Skeletal muscle tissue (tissue), 4 donors: ENCODE measurements around the gene BCL2L2. TPM values are rescaled to one million over a fixed set of nuclear protein-coding genes. Genes with fewer than 3 reads are reported as not detected.

Source experiments
- H3K27ac ChIP-seq: one replicate; pipeline ENCODE4 v1.7.0; 2013; ENCODE audit warnings: mild to moderate bottlenecking, low read depth, low read length, inconsistent platforms
- H3K27me3 ChIP-seq, 3 donors: one replicate each; pipeline ENCODE4 v1.7.0; 2013; ENCODE audit warnings: low read length in 3 of 3; ENCODE audit not compliant: control insufficient read depth in 3 of 3, insufficient read depth in 3 of 3
- H3K36me3 ChIP-seq, 3 donors: one replicate each; pipeline ENCODE4 v1.7.0; 2013; ENCODE audit warnings: low read length in 3 of 3; ENCODE audit not compliant: control insufficient read depth in 3 of 3, insufficient read depth in 3 of 3
- H3K4me1 ChIP-seq, 3 donors: one replicate each; pipeline ENCODE4 v1.7.0; 2013; ENCODE audit warnings: low read length in 3 of 3, mild to moderate bottlenecking in 3 of 3; ENCODE audit not compliant: control insufficient read depth in 3 of 3, insufficient read depth in 3 of 3
- H3K4me3 ChIP-seq, 3 donors: one replicate each; pipeline ENCODE4 v1.7.0; 2013; ENCODE audit warnings: low read length in 3 of 3
- H3K9ac ChIP-seq, 3 donors: one replicate each; pipeline ENCODE4 v1.7.0; 2013; ENCODE audit warnings: low read length in 3 of 3, mild to moderate bottlenecking in 3 of 3, moderate library complexity in 2 of 3, low read depth in 1 of 3
- H3K9me3 ChIP-seq, 3 donors: one replicate each; pipeline ENCODE4 v1.7.0; 2013; ENCODE audit warnings: low read length in 3 of 3; ENCODE audit not compliant: control insufficient read depth in 3 of 3
- total RNA-seq: library from RNA; depleted of rRNA; stranded (reverse); fragments of >200 nt; gene quantifications from one replicate; pipeline ENCODE4 v1.2.3, GENCODE V29; 2014
- donor health status: Osteomylitis.

BCL2L2 gene
- total RNA-seq, 1 donor from 2014 or later, result 11.0 TPM

GRCh38 chr14:23356662-23357061, 50.0 kb downstream of the BCL2L2 start:
- Histone ChIP-seq H3K27me3 (peaks cover 21 to 36% (median 34%) of the 10 kb centered on the region in 3 donors), H3K4me3 (no peak overlapping the region), H3K9me3 (no peaks in the 10 kb centered on the region), H3K4me1 (peaks cover 8 to 10% (median 9%) of the 10 kb centered on the region in 3 donors), H3K9ac (no peak overlapping the region), H3K27ac (no peak overlapping the region), H3K36me3 (no peaks in the 10 kb centered on the region)

GRCh38 chr14:23357261-23357660, 50.6 kb downstream of the BCL2L2 start:
- no peaks in the 10 kb centered on the region for H3K36me3 ChIP-seq
- peaks cover 15 to 34% (median 28%) of the 10 kb centered on the region in 3 donors for H3K27me3 ChIP-seq
- H3K9ac ChIP-seq, result peak overlapping the region in 1 of 3 donors; percentile 16
- no peak overlapping the region for H3K27ac ChIP-seq
- H3K9me3 ChIP-seq, result no peaks in the 10 kb centered on the region
- peaks cover 3 to 4% (median 3%) of the 10 kb centered on the region in 3 donors for H3K4me1 ChIP-seq
- H3K4me3 ChIP-seq, result no peak overlapping the region

- H3K36me3 ChIP-seq, result no peaks in the 10 kb centered on the region
- H3K9me3 ChIP-seq, result no peaks in the 10 kb centered on the region
These were observed 51.4 kb downstream of the BCL2L2 start for GRCh38 chr14:23358042-23358441.

GRCh38 chr14:23358553-23359166, 52.0 kb downstream of the BCL2L2 start:
- Histone ChIP-seq H3K27ac (no peak overlapping the region), H3K27me3 (peaks cover 9 to 26% (median 15%) of the 10 kb centered on the region in 3 donors), H3K9ac (no peak overlapping the region), H3K36me3 (no peaks in the 10 kb centered on the region), H3K9me3 (no peaks in the 10 kb centered on the region), H3K4me1 (no peaks in the 10 kb centered on the region), H3K4me3 (no peak overlapping the region)

More at GRCh38 chr14:23358042-23358441, 51.4 kb downstream of the BCL2L2 start:
- no peak overlapping the region for H3K9ac ChIP-seq
- H3K27ac ChIP-seq, result no peak overlapping the region
- H3K4me3 ChIP-seq, result no peak overlapping the region
- H3K4me1 ChIP-seq, result peaks cover 0 to 1% (median 0%) of the 10 kb centered on the region in 3 donors
- H3K27me3 ChIP-seq, result peaks cover 14 to 30% (median 22%) of the 10 kb centered on the region in 3 donors

- H3K9me3 ChIP-seq, result no peaks in the 10 kb centered on the region
- no peak overlapping the region for H3K9ac ChIP-seq
- H3K4me1 ChIP-seq, result peaks cover 0 to 5% (median 1%) of the 10 kb centered on the region in 3 donors
- no peaks in the 10 kb centered on the region for H3K36me3 ChIP-seq
- H3K27ac ChIP-seq, result no peak overlapping the region
- no peak overlapping the region for H3K4me3 ChIP-seq
- H3K27me3 ChIP-seq, result peaks cover 8 to 27% (median 15%) of the 10 kb centered on the region in 3 donors
These were observed 52.6 kb downstream of the BCL2L2 start for GRCh38 chr14:23359167-23359626.

- Histone ChIP-seq H3K27ac (no peak overlapping the region), H3K9ac (no peak overlapping the region), H3K27me3 (peaks cover 8 to 28% (median 18%) of the 10 kb centered on the region in 3 donors), H3K4me1 (peaks cover 0 to 9% (median 4%) of the 10 kb centered on the region in 3 donors), H3K36me3 (no peaks in the 10 kb centered on the region), H3K4me3 (no peak overlapping the region), H3K9me3 (no peaks in the 10 kb centered on the region)
These were observed 53.3 kb downstream of the BCL2L2 start for GRCh38 chr14:23359722-23360447.

GRCh38 chr14:23360496-23360895, 53.9 kb downstream of the BCL2L2 start:
- Histone ChIP-seq H3K4me1 (peaks cover 0 to 11% (median 5%) of the 10 kb centered on the region in 3 donors), H3K27ac (no peak overlapping the region), H3K9me3 (no peaks in the 10 kb centered on the region), H3K4me3 (no peak overlapping the region), H3K36me3 (no peaks in the 10 kb centered on the region), H3K27me3 (peaks cover 9 to 31% (median 17%) of the 10 kb centered on the region in 3 donors), H3K9ac (no peak overlapping the region)

- Histone ChIP-seq H3K4me1 (peaks cover 0 to 16% (median 5%) of the 10 kb centered on the region in 3 donors), H3K36me3 (no peaks in the 10 kb centered on the region), H3K27me3 (peaks cover 10 to 30% (median 10%) of the 10 kb centered on the region in 3 donors), H3K4me3 (no peak overlapping the region), H3K9me3 (no peaks in the 10 kb centered on the region), H3K27ac (peak overlapping the region; percentile 8), H3K9ac (no peak overlapping the region)
These were observed 54.7 kb downstream of the BCL2L2 start for GRCh38 chr14:23361320-23361719.
